PC-3 (cell line): ENCODE measurements around the gene SFT2D3. TPM values are rescaled to one million over a fixed set of nuclear protein-coding genes. Genes with fewer than 3 reads are reported as not detected.
"Not testable (repeated sequence)": the region's sequence is repeated elsewhere in the genome, so short reads cannot be mapped to it uniquely, and the experiment has no call there.

Source experiments
- ATAC-seq: fragments of 200-7000 bp; cut with Tn5 transposase; 2 replicates; pipeline ENCODE4 v1.9.1; 2020; ENCODE audit warnings: mild to moderate bottlenecking, moderate library complexity
- BruUV-seq: library from RNA; stranded (reverse); fragments of 400-500 nt; replicated peaks from 2 replicates; lab custom pipeline; 2021; lab: Mats Ljungman, UMichigan
- CTCF ChIA-PET: fragments of 300-600 bp; sonication (Branson Sonifier 250); formaldehyde crosslinking; loops from one replicate; lab custom pipeline; 2022; ENCODE audit warnings: antibody characterized with exemption; lab: Charles Lee
- POLR2A ChIA-PET: fragments of 300-600 bp; sonication (Branson Sonifier 250); formaldehyde crosslinking; loops from one replicate; lab custom pipeline; 2022; ENCODE audit warnings: antibody characterized with exemption; ENCODE audit not compliant: unreplicated experiment; lab: Charles Lee
- DNase-seq: peaks from one replicate; pipeline ENCODE4 v3.0.0-alpha.2; 2015
- H2AFZ ChIP-seq: fragments of 300-600 bp; sonication (generic); 2 replicates; pipeline ENCODE4 v1.6.0; 2016; ENCODE audit warnings: antibody characterized with exemption, low read length
- H3F3A ChIP-seq: fragments of 300-600 bp; sonication (generic); one replicate; pipeline ENCODE4 v1.6.0; 2017; ENCODE audit warnings: antibody characterized with exemption, low read length, control low read depth, mild to moderate bottlenecking; ENCODE audit not compliant: unreplicated experiment
- H3K27ac ChIP-seq: fragments of 300-600 bp; sonication (generic); 2 replicates; pipeline ENCODE4 v1.5.1; 2016; ENCODE audit warnings: mild to moderate bottlenecking, low read length
- H3K27me3 ChIP-seq: fragments of 300-600 bp; sonication (generic); 2 replicates; pipeline ENCODE4 v1.6.1; 2016; ENCODE audit warnings: low read length, mixed read lengths
- H3K36me3 ChIP-seq: fragments of 300-600 bp; sonication (generic); 2 replicates; pipeline ENCODE4 v1.6.1; 2016; ENCODE audit warnings: low read depth, mixed run types, low read length, mixed read lengths
- H3K4me1 ChIP-seq: fragments of 300-600 bp; sonication (generic); 2 replicates; pipeline ENCODE4 v1.5.1; 2016; ENCODE audit warnings: low read length; ENCODE audit not compliant: insufficient read depth
- H3K4me2 ChIP-seq: fragments of 300-600 bp; sonication (generic); 2 replicates; pipeline ENCODE4 v1.6.0; 2016; ENCODE audit warnings: low read length
- H3K4me3 ChIP-seq: fragments of 300-600 bp; sonication (generic); 2 replicates; pipeline ENCODE4 v1.5.1; 2016; ENCODE audit warnings: mild to moderate bottlenecking, low read length, mixed read lengths
- H3K79me2 ChIP-seq: fragments of 300-600 bp; sonication (generic); 2 replicates; pipeline ENCODE4 v1.6.1; 2017; ENCODE audit warnings: low read length, mixed read lengths
- H3K9ac ChIP-seq: fragments of 300-600 bp; sonication (generic); 2 replicates; pipeline ENCODE4 v1.6.0; 2016; ENCODE audit warnings: mild to moderate bottlenecking, low read length
- H3K9me2 ChIP-seq: fragments of 300-600 bp; sonication (generic); replicated peaks from 2 replicates; pipeline ENCODE4 v1.6.1; 2016; ENCODE audit warnings: mixed run types, low read length, mixed read lengths
- H3K9me3 ChIP-seq: fragments of 300-600 bp; sonication (generic); 2 replicates; pipeline ENCODE4 v1.6.1; 2016; ENCODE audit warnings: low read length, mixed read lengths
- H4K20me1 ChIP-seq: fragments of 300-600 bp; sonication (generic); 2 replicates; pipeline ENCODE4 v1.6.1; 2016; ENCODE audit warnings: low read length, mixed read lengths
- CTCF ChIP-seq: fragments of 300-600 bp; sonication (generic); conservative IDR thresholded peaks from 2 replicates; pipeline ENCODE4 v1.5.1; 2017; ENCODE audit warnings: antibody characterized with exemption, low read depth, mild to moderate bottlenecking, low read length
- EZH2 ChIP-seq: fragments of 300-600 bp; sonication (generic); IDR thresholded peaks from one replicate; pipeline ENCODE4 v1.6.1; 2017; ENCODE audit warnings: antibody characterized with exemption, mild to moderate bottlenecking, low read length; ENCODE audit not compliant: unreplicated experiment
- EZH2phosphoT487 ChIP-seq: fragments of 300-600 bp; sonication (generic); IDR thresholded peaks from 2 replicates; pipeline ENCODE4 v1.6.1; 2018; ENCODE audit warnings: mild to moderate bottlenecking, antibody characterized with exemption, low read length, borderline replicate concordance
- intact Hi-C: fragments of 100-400 bp; cut with micrococcal nuclease; formaldehyde crosslinking; loops from 2 replicates; pipeline ENCODE4 v1.9.0; 2023
- total RNA-seq: library from RNA; depleted of rRNA; stranded (reverse); fragments of >200 nt; gene quantifications from 2 replicates; pipeline ENCODE4 v1.2.3, GENCODE V29; 2014

Gene SFT2D3
- total RNA-seq, 1 experiment from 2014 or later: 4.2 TPM

GRCh38 chr2:127740665-127741288 lies 39.5 kb downstream of the SFT2D3 start:
- BruUV-seq: no TSS peak
- no peak for TF ChIP-seq EZH2
- no peak for TF ChIP-seq EZH2phosphoT487
- no peak for TF ChIP-seq CTCF
- Histone ChIP-seq H3K27me3 (no peaks in the 10 kb centered on the region), H2AFZ (no peak overlapping the region), H3K79me2 (no peaks in the 10 kb centered on the region), H3K9me2 (no peaks in the 10 kb centered on the region), H3K36me3 (peaks cover 20% of the 10 kb centered on the region), H3K4me1 (no peaks in the 10 kb centered on the region), H3F3A (no peaks in the 10 kb centered on the region), H3K27ac (no peak overlapping the region), H3K9me3 (no peaks in the 10 kb centered on the region), H3K4me3 (no peak overlapping the region), H4K20me1 (no peaks in the 10 kb centered on the region), H3K9ac (no peak overlapping the region), H3K4me2 (no peak overlapping the region)
- POLR2A ChIA-PET: no interaction called here
- CTCF ChIA-PET: no interaction called here
- intact Hi-C loops: no loop called here
- DNase-seq (no peak), ATAC-seq (no peak)

- no peak overlapping the region for H3K4me2 ChIP-seq
- H3K79me2 ChIP-seq: no peaks in the 10 kb centered on the region
- no peak overlapping the region for H3K9ac ChIP-seq
- H3K4me1 ChIP-seq: no peaks in the 10 kb centered on the region
- H4K20me1 ChIP-seq: no peaks in the 10 kb centered on the region
- ChIA-PET POLR2A (interaction anchor here (0.6 kb wide), 1 partner anchor 110 kb away, joined by 3 read pairs; no protein-coding TSS in a partner anchor), CTCF (no interaction called here)
- H3K27me3 ChIP-seq: no peaks in the 10 kb centered on the region
- intact Hi-C loops: no loop called here
- no peak overlapping the region for H3K4me3 ChIP-seq
- no peak for ATAC-seq
- no peak overlapping the region for H3K27ac ChIP-seq
- H3K9me2 ChIP-seq: no peaks in the 10 kb centered on the region
- H3F3A ChIP-seq: no peaks in the 10 kb centered on the region
- no TSS peak for BruUV-seq
- TF ChIP-seq EZH2phosphoT487 (no peak), CTCF (no peak), EZH2 (no peak)
- H3K9me3 ChIP-seq: no peaks in the 10 kb centered on the region
- H3K36me3 ChIP-seq: peaks cover 29% of the 10 kb centered on the region
- no peak overlapping the region for H2AFZ ChIP-seq
- DNase-seq: no peak
Observed at GRCh38 chr2:127743477-127744026, 42.3 kb downstream of the SFT2D3 start.

- Histone ChIP-seq H3K4me1 (no peaks in the 10 kb centered on the region), H4K20me1 (no peaks in the 10 kb centered on the region), H2AFZ (no peak overlapping the region), H3K9me2 (no peaks in the 10 kb centered on the region), H3F3A (no peaks in the 10 kb centered on the region), H3K36me3 (peaks cover 23% of the 10 kb centered on the region), H3K27me3 (no peaks in the 10 kb centered on the region), H3K27ac (no peak overlapping the region), H3K79me2 (no peaks in the 10 kb centered on the region), H3K9ac (no peak overlapping the region), H3K9me3 (no peaks in the 10 kb centered on the region), H3K4me3 (no peak overlapping the region), H3K4me2 (no peak overlapping the region)
- CTCF ChIA-PET: no interaction called here
- intact Hi-C loops: no loop called here
- POLR2A ChIA-PET: no interaction called here
- DNase-seq (no peak), ATAC-seq (no peak)
- TF ChIP-seq EZH2: no peak
- TF ChIP-seq EZH2phosphoT487: no peak
- no peak for TF ChIP-seq CTCF
- no TSS peak for BruUV-seq
Observed at GRCh38 chr2:127747621-127748020, 46.3 kb downstream of the SFT2D3 start.

- CTCF ChIA-PET, BruUV-seq, intact Hi-C loops: not testable (repeated sequence)
Observed at GRCh38 chr2:127749537-127749936, 48.2 kb downstream of the SFT2D3 start.

More at GRCh38 chr2:127749537-127749936, 48.2 kb downstream of the SFT2D3 start:
- H3K4me1 ChIP-seq, H3K4me2 ChIP-seq, POLR2A ChIA-PET, H3F3A ChIP-seq, H3K4me3 ChIP-seq, H3K9ac ChIP-seq, H3K27ac ChIP-seq, H3K79me2 ChIP-seq, H3K27me3 ChIP-seq, H3K9me3 ChIP-seq, H3K9me2 ChIP-seq, H4K20me1 ChIP-seq, H2AFZ ChIP-seq: not testable (repeated sequence)
- peaks cover 21% of the 10 kb centered on the region for H3K36me3 ChIP-seq
- ATAC-seq (peak; percentile 37), DNase-seq (peak; percentile 14)
